AG09309 (cell line): Measurements from ENCODE around the gene LHFPL5.

Experiments
- DNase-seq: peaks from one replicate; pipeline ENCODE4 v3.0.0-alpha.2; 2010; ENCODE audit warnings: low read depth
- H3K4me3 ChIP-seq: 2 replicates; pipeline ENCODE4 v1.5.1; 2011; ENCODE audit warnings: mild to moderate bottlenecking, low read depth, low read length, moderate library complexity; ENCODE audit not compliant: control insufficient read depth
- CTCF ChIP-seq: IDR thresholded peaks from 2 replicates; pipeline ENCODE4 v1.5.1; 2011; ENCODE audit warnings: mild to moderate bottlenecking, low read depth, low read length, inconsistent platforms; ENCODE audit not compliant: insufficient read depth, control insufficient read depth; ENCODE audit errors: missing control alignments

The LHFPL5 gene

DNA sequence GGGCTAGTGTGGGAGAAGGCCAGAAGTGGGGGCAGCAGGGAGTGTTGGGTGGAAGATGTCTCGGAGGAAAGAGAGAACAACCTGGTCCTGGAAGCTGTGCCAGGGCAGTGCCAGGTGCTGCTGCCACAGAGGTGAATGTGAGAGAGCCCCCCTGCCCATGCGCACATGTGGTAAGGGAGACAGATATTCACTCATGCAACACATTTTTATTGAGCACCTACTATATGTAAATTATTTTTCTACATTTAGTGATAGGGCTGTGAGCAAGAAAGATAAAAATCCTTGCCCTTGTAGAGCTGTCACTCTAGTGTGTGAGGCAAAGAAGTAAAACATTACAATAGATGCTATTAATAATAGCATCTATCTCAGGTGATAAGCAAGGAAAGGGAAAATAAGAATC is 23.9 kb upstream of the LHFPL5 start:
- H3K4me3 ChIP-seq, result no peak overlapping the region
- no peak for TF ChIP-seq CTCF
- no peak for DNase-seq

DNA sequence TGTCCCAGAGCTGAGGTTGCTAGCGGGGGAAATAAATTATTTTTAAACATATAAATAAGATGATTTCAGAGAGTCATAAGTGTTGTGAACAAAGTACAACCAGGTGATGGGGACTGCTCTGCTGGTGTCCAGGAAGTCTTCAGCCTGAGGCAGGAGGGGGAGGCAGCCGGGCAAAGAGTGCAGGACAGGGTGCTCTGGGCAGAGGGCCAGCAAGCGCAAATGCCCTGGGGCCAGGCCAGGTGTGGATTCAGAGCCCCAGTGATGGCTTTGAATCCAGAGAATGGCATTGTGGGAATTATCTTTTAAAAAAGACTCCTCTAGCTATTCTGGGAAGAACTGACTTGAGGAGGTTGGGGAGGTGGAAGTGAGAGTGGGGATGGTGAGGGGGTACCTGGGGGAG is 22.7 kb upstream of the LHFPL5 start:
- no peak for DNase-seq
- no peak for TF ChIP-seq CTCF
- H3K4me3 ChIP-seq, result no peak overlapping the region

DNA sequence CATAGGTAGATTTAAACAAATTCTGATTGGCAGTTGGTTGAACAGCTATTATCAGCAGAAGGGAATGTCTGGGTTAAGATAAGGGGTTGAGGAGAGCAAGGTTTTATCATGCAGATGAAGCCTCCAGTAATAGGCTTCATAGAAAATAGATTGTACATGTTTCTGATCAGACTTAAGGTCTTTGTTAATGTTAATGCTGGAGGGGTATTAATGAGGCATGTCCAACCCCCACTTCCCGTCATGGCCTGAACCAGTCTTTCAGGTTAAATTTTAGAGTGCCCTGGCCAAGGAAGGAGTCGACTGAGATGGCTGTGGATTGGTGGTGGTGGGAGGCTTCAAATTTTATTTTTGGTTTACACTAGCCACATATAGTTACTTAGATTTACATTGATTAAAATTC is 21.0 kb upstream of the LHFPL5 start:
- H3K4me3 ChIP-seq, result no peak overlapping the region
- no peak for TF ChIP-seq CTCF
- DNase-seq, result no peak

DNA sequence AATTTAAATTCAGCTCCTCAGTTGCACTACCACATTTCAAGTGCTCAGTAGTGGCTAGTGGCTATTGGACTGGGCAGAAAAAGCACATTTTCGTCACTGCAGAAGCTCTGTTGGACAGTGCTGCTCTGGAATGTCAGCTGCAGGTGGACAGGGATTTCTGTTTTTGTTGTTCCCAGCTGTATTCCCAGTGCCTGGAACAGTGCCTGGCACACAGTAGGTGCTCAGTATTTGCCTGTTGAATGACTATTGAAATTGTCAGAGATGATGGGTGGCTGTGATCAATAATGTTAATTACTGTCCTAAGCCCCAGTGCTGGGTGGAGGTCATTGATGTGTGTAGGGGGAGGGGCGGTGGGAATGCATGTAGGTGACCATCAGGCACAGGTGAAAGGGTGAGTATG is 18.9 kb upstream of the LHFPL5 start:
- H3K4me3 ChIP-seq, result no peak overlapping the region
- no peak for DNase-seq
- no peak for TF ChIP-seq CTCF

DNA sequence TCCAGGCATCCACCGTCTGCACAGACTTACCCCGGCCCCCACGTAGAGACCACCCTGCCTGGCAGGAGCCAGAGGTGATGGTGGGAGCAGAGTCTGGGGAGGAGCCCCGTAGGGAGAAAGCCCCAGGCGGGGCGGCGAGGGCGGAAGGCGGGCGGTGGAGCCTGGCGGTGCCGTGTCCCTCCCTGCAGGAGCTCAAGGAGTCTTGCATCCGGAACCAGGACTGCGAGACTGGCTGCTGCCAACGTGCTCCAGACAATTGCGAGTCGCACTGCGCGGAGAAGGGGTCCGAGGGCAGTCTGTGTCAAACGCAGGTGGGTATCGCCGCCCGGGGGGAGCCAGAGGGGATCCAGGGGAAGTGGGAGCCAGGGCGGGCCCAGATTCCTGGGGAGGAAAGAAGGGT is 18.3 kb upstream of the LHFPL5 start:
- TF ChIP-seq CTCF, result no peak
- no peak for DNase-seq
- no peak overlapping the region for H3K4me3 ChIP-seq

GRCh38 chr6:35787266-35788218 is 17.6 kb upstream of the LHFPL5 start:
- no peak for TF ChIP-seq CTCF
- no peak for DNase-seq
- no peak overlapping the region for H3K4me3 ChIP-seq
